HepG2 (cell line): Measurements from ENCODE around the gene FASTK. TPM values are rescaled to one million over a fixed set of nuclear protein-coding genes. Genes with fewer than 3 reads are reported as not detected.

Experiments
- ATAC-seq: fragments of 200-7000 bp; cut with Tn5 transposase; 3 replicates; pipeline ENCODE4 v1.9.1; 2020; ENCODE audit warnings: mild to moderate bottlenecking, moderate library complexity
- BruUV-seq: library from RNA; stranded (reverse); fragments of 400-500 nt; replicated peaks from 2 replicates; lab custom pipeline; 2021; lab: Mats Ljungman, UMichigan
- CTCF ChIA-PET: fragments of 300-600 bp; formaldehyde crosslinking; extraction: SDS; loops from one replicate; lab custom pipeline; 2021; ENCODE audit warnings: low total read pairs, inconsistent platforms, low intra/inter-chr PET ratio; lab: Yijun Ruan, JAX
- POLR2A ChIA-PET: fragments of 350-600 bp; sonication (Branson Sonifier 250); formaldehyde crosslinking; loops from one replicate; lab custom pipeline; 2020; ENCODE audit warnings: antibody characterized with exemption, inconsistent platforms; lab: Yijun Ruan, JAX
- DNase-seq: peaks from one replicate; pipeline ENCODE4 v3.0.0-alpha.2; 2015; ENCODE audit warnings: low spot score
- FAIRE-seq: peaks from 3 replicates; lab custom pipeline; 2011; peaks lifted over from hg19 to GRCh38; lab: Jason Lieb, UNC
- H2AFZ ChIP-seq: one replicate; pipeline ENCODE4 v1.6.1; 2011; ENCODE audit warnings: low read length, inconsistent platforms
- H3K27ac ChIP-seq: fragments of 300-600 bp; 3 replicates; pipeline ENCODE4 v1.8.0; 2011; ENCODE audit warnings: mixed run types, mild to moderate bottlenecking, mixed read lengths, low read length, inconsistent platforms; ENCODE audit not compliant: insufficient read depth; ENCODE audit errors: extremely low read length
- H3K27me3 ChIP-seq, 2 experiments: fragments of 200-600 bp in 1 of 2; 2 replicates in 1 of 2; 3 replicates in 1 of 2; pipeline versions ENCODE4 v1.6.0 to v1.8.0; 2011; ENCODE audit warnings: low read length in 2 of 2, mild to moderate bottlenecking in 2 of 2, moderate library complexity in 2 of 2, inconsistent platforms in 1 of 2; ENCODE audit not compliant: insufficient read depth in 2 of 2, control insufficient read depth in 1 of 2
- H3K36me3 ChIP-seq, 2 experiments: fragments of 200-600 bp in 1 of 2; replicated peaks in 1 of 2; 2 replicates in 1 of 2; 3 replicates in 1 of 2; pipeline versions ENCODE4 v1.5.1 to v1.8.0; 2011; ENCODE audit warnings: low read length in 2 of 2, inconsistent platforms in 1 of 2; ENCODE audit not compliant: insufficient read depth in 2 of 2, control insufficient read depth in 1 of 2
- H3K4me1 ChIP-seq: 2 replicates; pipeline ENCODE4 v1.5.1; 2012; ENCODE audit warnings: low read length, inconsistent platforms; ENCODE audit not compliant: insufficient read depth
- H3K4me2 ChIP-seq: 2 replicates; pipeline ENCODE4 v1.6.0; 2011; ENCODE audit warnings: low read depth, low read length, inconsistent platforms
- H3K4me3 ChIP-seq, 3 experiments: fragments of 200-600 bp in 1 of 3; sonication (generic), shearing (Covaris generic) in 1 of 3; replicated peaks in 1 of 3; 2 replicates each; pipeline ENCODE4 v1.5.1; 2011 to 2016; ENCODE audit warnings: low read length in 3 of 3, inconsistent platforms in 2 of 3, low read depth in 2 of 3, mild to moderate bottlenecking in 2 of 3, control low read depth in 1 of 3, mixed read lengths in 1 of 3; ENCODE audit not compliant: insufficient read depth in 1 of 3
- H3K79me2 ChIP-seq: one replicate; pipeline ENCODE4 v1.6.1; 2011; ENCODE audit warnings: low read length, inconsistent platforms; ENCODE audit not compliant: insufficient read depth
- H3K9ac ChIP-seq: 2 replicates; pipeline ENCODE4 v1.6.0; 2011; ENCODE audit warnings: mild to moderate bottlenecking, low read depth, low read length, inconsistent platforms; ENCODE audit not compliant: insufficient read depth
- H3K9me3 ChIP-seq: 2 replicates; pipeline ENCODE4 v1.5.1; 2012; ENCODE audit warnings: mild to moderate bottlenecking, low read length
- H4K20me1 ChIP-seq: 2 replicates; pipeline ENCODE4 v1.6.0; 2011; ENCODE audit warnings: inconsistent platforms, mild to moderate bottlenecking, low read length, moderate library complexity; ENCODE audit not compliant: insufficient read depth
- E2F5 ChIP-seq: sonication (generic); formaldehyde crosslinking; conservative IDR thresholded peaks from 2 replicates; pipeline ENCODE4 v1.4.0; 2020; ENCODE audit warnings: missing genetic modification reagents
- PAX8 ChIP-seq: sonication (generic); formaldehyde crosslinking; IDR thresholded peaks from 2 replicates; pipeline ENCODE4 v1.8.0; 2022; ENCODE audit warnings: mild to moderate bottlenecking, missing genetic modification reagents, borderline replicate concordance
- SRSF1 ChIP-seq: fragments of 200-400 bp; formaldehyde crosslinking; optimal IDR thresholded peaks from 2 replicates; pipeline ENCODE3; 2017; ENCODE audit warnings: mild to moderate bottlenecking, low read depth, low read length, moderate library complexity
- ZKSCAN5 ChIP-seq: sonication (generic); formaldehyde crosslinking; IDR thresholded peaks from 2 replicates; pipeline ENCODE4 v1.5.1; 2020; ENCODE audit warnings: mild to moderate bottlenecking, missing genetic modification reagents
- WGBS: methylation state at CpG from one replicate; pipeline ENCODE4 v1.1.6; 2017; ENCODE audit warnings: low lambda C conversion rate; 5-methylcytosine and 5-hydroxymethylcytosine counted together
- in situ Hi-C: cut with HindIII; loops from 2 replicates; pipeline ENCODE4 v1.10.0; 2017; ENCODE audit warnings: low pct_unique_long_range_greater_than_20kb; ENCODE audit not compliant: extremely low pct_ligation_motif_present
- intact Hi-C: fragments of 100-400 bp; cut with micrococcal nuclease; formaldehyde crosslinking; loops from one replicate; pipeline ENCODE4 v1.10.0; 2022; ENCODE audit not compliant: unreplicated experiment
- polyA plus RNA-seq, 8 experiments: library from polyadenylated mRNA; depleted of rRNA in 3 of 8; stranded (reverse) in 7 of 8; unstranded in 1 of 8; fragments of >200 nt; fragmentation: Illumina TruSeq in 4 of 8; extraction: Trizol in 4 of 8; gene quantifications; 2 replicates each; pipeline versions ENCODE4 v1.2.1 to v1.2.3, GENCODE V29; 2011 to 2016; ENCODE audit warnings: low read depth in 4 of 8, missing spikeins in 1 of 8, mixed read lengths in 1 of 8; ENCODE audit not compliant: insufficient read depth in 1 of 8
- total RNA-seq, 5 experiments: library from RNA; depleted of rRNA; stranded (reverse); fragments of >200 nt; fragmentation: Illumina TruSeq; extraction: Trizol; gene quantifications; 2 replicates each; pipeline ENCODE4 v1.2.3, GENCODE V29; 2016; ENCODE audit warnings: low read depth in 1 of 5
- TF ChIP-seq, protein P1 (sequence below): sonication (generic); formaldehyde crosslinking; IDR thresholded peaks from 2 replicates; pipeline ENCODE4 v1.8.1; 2022; ENCODE audit warnings: mild to moderate bottlenecking, missing genetic modification reagents

The FASTK gene
- total and polyA plus RNA-seq, 2 of the 13 experiments (the other 11 are each of a cell fraction or from before 2014, with no cell fraction given), result 52.9 to 55.7 TPM

GRCh38 chr7:151091003-151091402 lies 10.4 kb upstream of the FASTK start:
- H3K4me1 ChIP-seq, result peaks cover 41% of the 10 kb centered on the region
- FAIRE-seq, result no peak
- H3K9me3 ChIP-seq, result no peaks in the 10 kb centered on the region
- WGBS, result 94% methylated on average over 7 of the region's 7 CpGs
- in situ Hi-C loops, result no loop called here
- H3K4me2 ChIP-seq, result 0 out of 2 replicates have a peak overlapping the region, but pooled peaks have one; percentile 1
- BruUV-seq, result no TSS peak
- DNase-seq, result no peak
- H3K9ac ChIP-seq, result no peak overlapping the region
- no peak overlapping the region for H2AFZ ChIP-seq
- no peaks in the 10 kb centered on the region for H3K27me3 ChIP-seq
- H4K20me1 ChIP-seq, result peaks cover 72% of the 10 kb centered on the region
- H3K79me2 ChIP-seq, result peaks cover 91% of the 10 kb centered on the region
- intact Hi-C loops, result no loop called here
- ChIA-PET CTCF (interaction anchor here (0.7 kb wide), 1 partner anchor 20 kb away, joined by 3 read pairs; no protein-coding TSS in a partner anchor), POLR2A (no interaction called here)
- no peak overlapping the region for H3K4me3 ChIP-seq
- no peak overlapping the region for H3K27ac ChIP-seq
- ATAC-seq, result no peak
- TF ChIP-seq, protein P1, sequence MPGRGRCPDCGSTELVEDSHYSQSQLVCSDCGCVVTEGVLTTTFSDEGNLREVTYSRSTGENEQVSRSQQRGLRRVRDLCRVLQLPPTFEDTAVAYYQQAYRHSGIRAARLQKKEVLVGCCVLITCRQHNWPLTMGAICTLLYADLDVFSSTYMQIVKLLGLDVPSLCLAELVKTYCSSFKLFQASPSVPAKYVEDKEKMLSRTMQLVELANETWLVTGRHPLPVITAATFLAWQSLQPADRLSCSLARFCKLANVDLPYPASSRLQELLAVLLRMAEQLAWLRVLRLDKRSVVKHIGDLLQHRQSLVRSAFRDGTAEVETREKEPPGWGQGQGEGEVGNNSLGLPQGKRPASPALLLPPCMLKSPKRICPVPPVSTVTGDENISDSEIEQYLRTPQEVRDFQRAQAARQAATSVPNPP, result no peak
- TF ChIP-seq ZKSCAN5 (CRISPR knock-in tag), result no peak
- TF ChIP-seq SRSF1, result no peak
- no peak for TF ChIP-seq E2F5 (CRISPR knock-in tag)
- no peak for TF ChIP-seq PAX8 (CRISPR knock-in tag)
- peaks cover 8 to 35% of the 10 kb centered on the region in 2 experiments; a peak in 4 of 5 replicates for H3K36me3 ChIP-seq
